ENCODE data around the gene ZC3HAV1L. TPM values are rescaled to one million over a fixed set of nuclear protein-coding genes. Genes with fewer than 3 reads are reported as not detected.

The ZC3HAV1L gene
- total and polyA plus RNA-seq, 2 of the 8 experiments (the other 6 are each of a cell fraction or from before 2014, with no cell fraction given) = 5.2 to 7.0 TPM

DNA sequence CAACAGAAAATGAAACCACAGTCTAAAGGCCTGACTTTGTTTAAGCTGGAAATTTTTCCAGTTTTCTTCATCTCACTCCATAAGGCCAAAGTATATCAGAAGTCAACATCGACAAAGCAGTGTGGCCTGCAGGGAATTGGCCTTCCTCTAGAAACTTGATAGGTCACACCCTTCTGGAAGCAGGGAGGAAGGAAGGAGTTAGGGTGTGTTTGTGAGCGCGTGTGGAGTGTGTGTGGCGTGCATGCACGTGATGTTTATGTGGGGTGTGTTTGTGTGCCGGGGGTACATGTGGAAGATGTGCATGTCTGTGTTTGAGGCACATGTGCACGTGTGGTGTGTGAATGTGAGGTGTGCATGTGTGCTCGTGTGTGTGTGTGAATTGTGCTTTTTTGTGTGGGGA is 45.1 kb upstream of the ZC3HAV1L start (continued):
- TF ChIP-seq, protein P1, sequence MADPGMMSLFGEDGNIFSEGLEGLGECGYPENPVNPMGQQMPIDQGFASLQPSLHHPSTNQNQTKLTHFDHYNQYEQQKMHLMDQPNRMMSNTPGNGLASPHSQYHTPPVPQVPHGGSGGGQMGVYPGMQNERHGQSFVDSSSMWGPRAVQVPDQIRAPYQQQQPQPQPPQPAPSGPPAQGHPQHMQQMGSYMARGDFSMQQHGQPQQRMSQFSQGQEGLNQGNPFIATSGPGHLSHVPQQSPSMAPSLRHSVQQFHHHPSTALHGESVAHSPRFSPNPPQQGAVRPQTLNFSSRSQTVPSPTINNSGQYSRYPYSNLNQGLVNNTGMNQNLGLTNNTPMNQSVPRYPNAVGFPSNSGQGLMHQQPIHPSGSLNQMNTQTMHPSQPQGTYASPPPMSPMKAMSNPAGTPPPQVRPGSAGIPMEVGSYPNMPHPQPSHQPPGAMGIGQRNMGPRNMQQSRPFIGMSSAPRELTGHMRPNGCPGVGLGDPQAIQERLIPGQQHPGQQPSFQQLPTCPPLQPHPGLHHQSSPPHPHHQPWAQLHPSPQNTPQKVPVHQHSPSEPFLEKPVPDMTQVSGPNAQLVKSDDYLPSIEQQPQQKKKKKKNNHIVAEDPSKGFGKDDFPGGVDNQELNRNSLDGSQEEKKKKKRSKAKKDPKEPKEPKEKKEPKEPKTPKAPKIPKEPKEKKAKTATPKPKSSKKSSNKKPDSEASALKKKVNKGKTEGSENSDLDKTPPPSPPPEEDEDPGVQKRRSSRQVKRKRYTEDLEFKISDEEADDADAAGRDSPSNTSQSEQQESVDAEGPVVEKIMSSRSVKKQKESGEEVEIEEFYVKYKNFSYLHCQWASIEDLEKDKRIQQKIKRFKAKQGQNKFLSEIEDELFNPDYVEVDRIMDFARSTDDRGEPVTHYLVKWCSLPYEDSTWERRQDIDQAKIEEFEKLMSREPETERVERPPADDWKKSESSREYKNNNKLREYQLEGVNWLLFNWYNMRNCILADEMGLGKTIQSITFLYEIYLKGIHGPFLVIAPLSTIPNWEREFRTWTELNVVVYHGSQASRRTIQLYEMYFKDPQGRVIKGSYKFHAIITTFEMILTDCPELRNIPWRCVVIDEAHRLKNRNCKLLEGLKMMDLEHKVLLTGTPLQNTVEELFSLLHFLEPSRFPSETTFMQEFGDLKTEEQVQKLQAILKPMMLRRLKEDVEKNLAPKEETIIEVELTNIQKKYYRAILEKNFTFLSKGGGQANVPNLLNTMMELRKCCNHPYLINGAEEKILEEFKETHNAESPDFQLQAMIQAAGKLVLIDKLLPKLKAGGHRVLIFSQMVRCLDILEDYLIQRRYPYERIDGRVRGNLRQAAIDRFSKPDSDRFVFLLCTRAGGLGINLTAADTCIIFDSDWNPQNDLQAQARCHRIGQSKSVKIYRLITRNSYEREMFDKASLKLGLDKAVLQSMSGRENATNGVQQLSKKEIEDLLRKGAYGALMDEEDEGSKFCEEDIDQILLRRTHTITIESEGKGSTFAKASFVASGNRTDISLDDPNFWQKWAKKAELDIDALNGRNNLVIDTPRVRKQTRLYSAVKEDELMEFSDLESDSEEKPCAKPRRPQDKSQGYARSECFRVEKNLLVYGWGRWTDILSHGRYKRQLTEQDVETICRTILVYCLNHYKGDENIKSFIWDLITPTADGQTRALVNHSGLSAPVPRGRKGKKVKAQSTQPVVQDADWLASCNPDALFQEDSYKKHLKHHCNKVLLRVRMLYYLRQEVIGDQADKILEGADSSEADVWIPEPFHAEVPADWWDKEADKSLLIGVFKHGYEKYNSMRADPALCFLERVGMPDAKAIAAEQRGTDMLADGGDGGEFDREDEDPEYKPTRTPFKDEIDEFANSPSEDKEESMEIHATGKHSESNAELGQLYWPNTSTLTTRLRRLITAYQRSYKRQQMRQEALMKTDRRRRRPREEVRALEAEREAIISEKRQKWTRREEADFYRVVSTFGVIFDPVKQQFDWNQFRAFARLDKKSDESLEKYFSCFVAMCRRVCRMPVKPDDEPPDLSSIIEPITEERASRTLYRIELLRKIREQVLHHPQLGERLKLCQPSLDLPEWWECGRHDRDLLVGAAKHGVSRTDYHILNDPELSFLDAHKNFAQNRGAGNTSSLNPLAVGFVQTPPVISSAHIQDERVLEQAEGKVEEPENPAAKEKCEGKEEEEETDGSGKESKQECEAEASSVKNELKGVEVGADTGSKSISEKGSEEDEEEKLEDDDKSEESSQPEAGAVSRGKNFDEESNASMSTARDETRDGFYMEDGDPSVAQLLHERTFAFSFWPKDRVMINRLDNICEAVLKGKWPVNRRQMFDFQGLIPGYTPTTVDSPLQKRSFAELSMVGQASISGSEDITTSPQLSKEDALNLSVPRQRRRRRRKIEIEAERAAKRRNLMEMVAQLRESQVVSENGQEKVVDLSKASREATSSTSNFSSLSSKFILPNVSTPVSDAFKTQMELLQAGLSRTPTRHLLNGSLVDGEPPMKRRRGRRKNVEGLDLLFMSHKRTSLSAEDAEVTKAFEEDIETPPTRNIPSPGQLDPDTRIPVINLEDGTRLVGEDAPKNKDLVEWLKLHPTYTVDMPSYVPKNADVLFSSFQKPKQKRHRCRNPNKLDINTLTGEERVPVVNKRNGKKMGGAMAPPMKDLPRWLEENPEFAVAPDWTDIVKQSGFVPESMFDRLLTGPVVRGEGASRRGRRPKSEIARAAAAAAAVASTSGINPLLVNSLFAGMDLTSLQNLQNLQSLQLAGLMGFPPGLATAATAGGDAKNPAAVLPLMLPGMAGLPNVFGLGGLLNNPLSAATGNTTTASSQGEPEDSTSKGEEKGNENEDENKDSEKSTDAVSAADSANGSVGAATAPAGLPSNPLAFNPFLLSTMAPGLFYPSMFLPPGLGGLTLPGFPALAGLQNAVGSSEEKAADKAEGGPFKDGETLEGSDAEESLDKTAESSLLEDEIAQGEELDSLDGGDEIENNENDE (IDR thresholded peaks at IDR 0.05; ENCODE audit: insufficient replicate concordance, low read length) = no peak
- TF ChIP-seq KDM4A (IDR thresholded peaks at IDR 0.05; ENCODE audit: low read depth, low read length, severe bottlenecking) (no peak), SRF (IDR thresholded peaks at IDR 0.05; ENCODE audit: low read depth, low read length) (no peak), GTF2F1 (IDR thresholded peaks at IDR 0.05; ENCODE audit: borderline replicate concordance, low read depth, low read length) (no peak), KDM5A (IDR thresholded peaks at IDR 0.05; ENCODE audit: low read length) (no peak), SIX5 (IDR thresholded peaks at IDR 0.05; ENCODE audit: low read depth, low read length) (no peak), SP2 (IDR thresholded peaks at IDR 0.05; ENCODE audit: low read length) (no peak), EZH2 (IDR thresholded peaks at IDR 0.05; ENCODE audit: low read depth, low read length, severe bottlenecking) (no peak), POU5F1 (IDR thresholded peaks at IDR 0.05; ENCODE audit: low read depth, low read length) (no peak), ASH2L (IDR thresholded peaks at IDR 0.05; ENCODE audit: low read length) (no peak), MAFK (IDR thresholded peaks at IDR 0.05; ENCODE audit: low read depth, low read length) (no peak), POLR2A (IDR thresholded peaks at IDR 0.05; ENCODE audit: control extremely low read depth in 1 of 2, low read depth in 2 of 2, low read length in 2 of 2) (no peak)
- TF ChIP-seq, protein P2, sequence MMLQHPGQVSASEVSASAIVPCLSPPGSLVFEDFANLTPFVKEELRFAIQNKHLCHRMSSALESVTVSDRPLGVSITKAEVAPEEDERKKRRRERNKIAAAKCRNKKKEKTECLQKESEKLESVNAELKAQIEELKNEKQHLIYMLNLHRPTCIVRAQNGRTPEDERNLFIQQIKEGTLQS (IDR thresholded peaks at IDR 0.05; ENCODE audit: insufficient read depth, low read depth, low read length) = no peak
